ENCODE data around the gene RSRC1. TPM values are rescaled to one million over a fixed set of nuclear protein-coding genes. Genes with fewer than 3 reads are reported as not detected.

RSRC1 gene
- total RNA-seq, 3 donors from 2014 or later: 26.6 to 41.9 (median 29.9) TPM

GRCh38 chr3:158102242-158103080 is 7.4 kb upstream of the RSRC1 start:
- ATAC-seq (no peak), DNase-seq (peak in 1 of 3 donors; percentile 19)
- no peak for TF ChIP-seq CTCF (IDR thresholded peaks at IDR 0.05)
- no peak overlapping the region for H3K4me3 ChIP-seq
- H3K36me3 ChIP-seq (ENCODE audit: low read depth): no peaks in the 10 kb centered on the region
- H3K4me1 ChIP-seq (ENCODE audit: low read depth): peaks cover 26% of the 10 kb centered on the region
- H3K9me3 ChIP-seq: no peaks in the 10 kb centered on the region
- intact Hi-C loops (cut with DNase I, micrococcal nuclease): no loop called here

GRCh38 chr3:158103081-158103886 is 6.6 kb upstream of the RSRC1 start:
- H3K9me3 ChIP-seq: no peaks in the 10 kb centered on the region
- intact Hi-C loops (cut with DNase I, micrococcal nuclease): no loop called here
- no peak overlapping the region for H3K4me3 ChIP-seq
- TF ChIP-seq CTCF (IDR thresholded peaks at IDR 0.05): no peak
- DNase-seq (peak; percentile 52 to 65 (median 64)), ATAC-seq (peak; percentile 78)
- peaks cover 26% of the 10 kb centered on the region for H3K4me1 ChIP-seq (ENCODE audit: low read depth)
- H3K36me3 ChIP-seq (ENCODE audit: low read depth): no peaks in the 10 kb centered on the region

GRCh38 chr3:158103887-158104327 is 6.0 kb upstream of the RSRC1 start:
- no peaks in the 10 kb centered on the region for H3K36me3 ChIP-seq (ENCODE audit: low read depth)
- intact Hi-C loops (cut with DNase I, micrococcal nuclease): no loop called here
- peaks cover 26% of the 10 kb centered on the region for H3K4me1 ChIP-seq (ENCODE audit: low read depth)
- peak in 2 of 3 donors; percentile 28 to 40 for DNase-seq
- no peaks in the 10 kb centered on the region for H3K9me3 ChIP-seq
- ATAC-seq: no peak
- H3K4me3 ChIP-seq: no peak overlapping the region
- no peak for TF ChIP-seq CTCF (IDR thresholded peaks at IDR 0.05)

GRCh38 chr3:158104431-158104921 is 5.4 kb upstream of the RSRC1 start:
- peaks cover 26% of the 10 kb centered on the region for H3K4me1 ChIP-seq (ENCODE audit: low read depth)
- H3K9me3 ChIP-seq: no peaks in the 10 kb centered on the region
- H3K4me3 ChIP-seq: no peak overlapping the region
- no peaks in the 10 kb centered on the region for H3K36me3 ChIP-seq (ENCODE audit: low read depth)
- DNase-seq (no peak), ATAC-seq (no peak)
- no peak for TF ChIP-seq CTCF (IDR thresholded peaks at IDR 0.05)
- intact Hi-C loops (cut with DNase I, micrococcal nuclease): no loop called here

GRCh38 chr3:158105119-158105709 is 4.7 kb upstream of the RSRC1 start:
- H3K9me3 ChIP-seq: no peaks in the 10 kb centered on the region
- DNase-seq (peak in 1 of 3 donors; percentile 25), ATAC-seq (no peak)
- H3K36me3 ChIP-seq (ENCODE audit: low read depth): no peaks in the 10 kb centered on the region
- no peak overlapping the region for H3K4me3 ChIP-seq
- peaks cover 26% of the 10 kb centered on the region for H3K4me1 ChIP-seq (ENCODE audit: low read depth)
- TF ChIP-seq CTCF (IDR thresholded peaks at IDR 0.05): no peak
- intact Hi-C loops (cut with DNase I, micrococcal nuclease): no loop called here
